Skeletal muscle tissue (tissue), 4 donors: ENCODE measurements around the gene ADH7. TPM values are rescaled to one million over a fixed set of nuclear protein-coding genes. Genes with fewer than 3 reads are reported as not detected.

Experiments
- H3K27ac ChIP-seq: one replicate; pipeline ENCODE4 v1.7.0; 2013; ENCODE audit warnings: mild to moderate bottlenecking, low read depth, low read length, inconsistent platforms
- H3K27me3 ChIP-seq, 3 donors: one replicate each; pipeline ENCODE4 v1.7.0; 2013; ENCODE audit warnings: low read length in 3 of 3; ENCODE audit not compliant: control insufficient read depth in 3 of 3, insufficient read depth in 3 of 3
- H3K36me3 ChIP-seq, 3 donors: one replicate each; pipeline ENCODE4 v1.7.0; 2013; ENCODE audit warnings: low read length in 3 of 3; ENCODE audit not compliant: control insufficient read depth in 3 of 3, insufficient read depth in 3 of 3
- H3K4me1 ChIP-seq, 3 donors: one replicate each; pipeline ENCODE4 v1.7.0; 2013; ENCODE audit warnings: low read length in 3 of 3, mild to moderate bottlenecking in 3 of 3; ENCODE audit not compliant: control insufficient read depth in 3 of 3, insufficient read depth in 3 of 3
- H3K4me3 ChIP-seq, 3 donors: one replicate each; pipeline ENCODE4 v1.7.0; 2013; ENCODE audit warnings: low read length in 3 of 3
- H3K9ac ChIP-seq, 3 donors: one replicate each; pipeline ENCODE4 v1.7.0; 2013; ENCODE audit warnings: low read length in 3 of 3, mild to moderate bottlenecking in 3 of 3, moderate library complexity in 2 of 3, low read depth in 1 of 3
- H3K9me3 ChIP-seq, 3 donors: one replicate each; pipeline ENCODE4 v1.7.0; 2013; ENCODE audit warnings: low read length in 3 of 3; ENCODE audit not compliant: control insufficient read depth in 3 of 3
- total RNA-seq: library from RNA; depleted of rRNA; stranded (reverse); fragments of >200 nt; gene quantifications from one replicate; pipeline ENCODE4 v1.2.3, GENCODE V29; 2014
- donor health status: Osteomylitis.

ADH7 gene
- total RNA-seq, 1 donor from 2014 or later, result not detected

- Histone ChIP-seq H3K36me3 (no peaks in the 10 kb centered on the region), H3K27me3 (no peaks in the 10 kb centered on the region), H3K27ac (no peak overlapping the region), H3K4me3 (no peak overlapping the region), H3K9me3 (no peaks in the 10 kb centered on the region), H3K9ac (no peak overlapping the region), H3K4me1 (peaks cover 0 to 4% (median 4%) of the 10 kb centered on the region in 3 donors)
Observed at GRCh38 chr4:99404595-99405287, 30.4 kb downstream of the ADH7 start.

- peaks cover 0 to 4% (median 4%) of the 10 kb centered on the region in 3 donors for H3K4me1 ChIP-seq
- no peaks in the 10 kb centered on the region for H3K9me3 ChIP-seq
- no peaks in the 10 kb centered on the region for H3K36me3 ChIP-seq
- H3K27me3 ChIP-seq, result no peaks in the 10 kb centered on the region
- no peak overlapping the region for H3K4me3 ChIP-seq
- no peak overlapping the region for H3K9ac ChIP-seq
- peak overlapping the region; percentile 21 for H3K27ac ChIP-seq
Observed at GRCh38 chr4:99403380-99404184, 31.6 kb downstream of the ADH7 start.

GRCh38 chr4:99402765-99403164 lies 32.4 kb downstream of the ADH7 start:
- H3K27ac ChIP-seq, result no peak overlapping the region

DNA sequence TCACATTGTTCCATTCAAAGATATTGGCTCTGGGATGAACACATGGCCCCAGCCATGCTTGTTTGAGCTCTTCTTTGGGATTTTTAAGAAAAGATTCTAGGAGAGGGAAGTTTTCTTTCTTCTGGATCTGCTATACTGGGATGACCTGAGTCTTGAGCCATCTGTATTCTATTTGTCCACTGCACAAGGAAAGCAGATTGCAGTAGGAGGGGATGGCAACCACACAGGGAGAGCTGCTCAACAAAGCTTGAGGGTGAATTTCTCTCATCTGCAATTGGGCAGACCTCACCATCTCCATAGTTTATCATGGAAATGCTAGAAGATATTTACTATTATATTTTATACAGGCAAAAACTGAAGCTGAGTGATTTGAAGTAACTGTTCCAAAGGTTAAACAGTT lies 34.3 kb downstream of the ADH7 start:
- Histone ChIP-seq H3K4me3 (no peak overlapping the region), H3K9ac (no peak overlapping the region), H3K4me1 (peaks cover 0 to 4% (median 4%) of the 10 kb centered on the region in 3 donors), H3K36me3 (no peaks in the 10 kb centered on the region), H3K9me3 (no peaks in the 10 kb centered on the region), H3K27me3 (no peaks in the 10 kb centered on the region), H3K27ac (no peak overlapping the region)

More at GRCh38 chr4:99402765-99403164, 32.4 kb downstream of the ADH7 start:
- H3K36me3 ChIP-seq, result no peaks in the 10 kb centered on the region
- peaks cover 0 to 4% (median 4%) of the 10 kb centered on the region in 3 donors for H3K4me1 ChIP-seq
- no peak overlapping the region for H3K9ac ChIP-seq
- no peaks in the 10 kb centered on the region for H3K9me3 ChIP-seq
- no peak overlapping the region for H3K4me3 ChIP-seq
- H3K27me3 ChIP-seq, result no peaks in the 10 kb centered on the region

DNA sequence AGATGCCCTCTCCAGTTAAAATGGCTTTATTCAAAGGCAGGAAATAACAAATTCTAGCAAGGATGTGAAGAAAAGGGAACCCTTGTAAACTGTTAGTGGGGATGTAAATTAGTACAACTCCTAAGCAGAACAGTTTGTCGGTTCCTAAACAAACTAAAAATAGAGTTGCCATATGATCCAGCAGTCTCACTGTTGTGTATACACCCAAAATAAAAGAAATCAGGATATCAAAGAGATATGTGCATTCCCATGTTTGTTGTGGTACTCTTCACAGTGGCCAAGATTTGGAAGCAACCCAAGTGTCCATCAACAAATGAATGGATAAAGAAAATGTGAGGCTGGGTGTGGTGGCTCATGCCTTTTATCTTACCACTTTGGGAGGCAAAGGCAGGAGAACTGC lies 36.1 kb downstream of the ADH7 start:
- Histone ChIP-seq H3K36me3 (no peaks in the 10 kb centered on the region), H3K27ac (no peak overlapping the region), H3K4me3 (no peak overlapping the region), H3K27me3 (no peaks in the 10 kb centered on the region), H3K4me1 (no peaks in the 10 kb centered on the region), H3K9ac (no peak overlapping the region), H3K9me3 (no peaks in the 10 kb centered on the region)

- Histone ChIP-seq H3K9ac (no peak overlapping the region), H3K27ac (peak overlapping the region; percentile 20), H3K4me3 (no peak overlapping the region), H3K27me3 (no peaks in the 10 kb centered on the region), H3K4me1 (no peaks in the 10 kb centered on the region), H3K9me3 (peaks cover 0 to 3% (median 0%) of the 10 kb centered on the region in 3 donors), H3K36me3 (no peaks in the 10 kb centered on the region)
Observed at GRCh38 chr4:99395595-99396364, 39.4 kb downstream of the ADH7 start.

DNA sequence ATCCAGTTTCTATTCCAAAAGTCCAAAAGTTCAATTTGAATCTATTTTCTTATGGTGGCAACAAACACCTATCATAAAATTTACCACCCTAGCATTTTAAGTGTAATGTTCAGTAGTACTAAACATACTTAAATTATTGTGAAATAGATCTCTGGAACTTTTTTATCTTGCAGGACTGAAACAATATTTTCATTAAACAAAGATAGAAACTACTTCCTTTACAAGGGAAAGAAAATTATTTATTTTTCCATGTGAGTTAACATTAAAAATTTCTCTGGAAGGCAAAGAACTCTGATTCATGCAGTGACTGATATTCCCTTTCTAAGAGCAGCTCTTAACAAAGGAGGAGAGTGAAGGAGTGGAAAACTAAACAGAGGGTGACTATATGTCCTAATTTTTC lies 40.2 kb downstream of the ADH7 start:
- Histone ChIP-seq H3K9me3 (peaks cover 0 to 3% (median 2%) of the 10 kb centered on the region in 3 donors), H3K9ac (no peak overlapping the region), H3K36me3 (no peaks in the 10 kb centered on the region), H3K27me3 (no peaks in the 10 kb centered on the region), H3K4me1 (no peaks in the 10 kb centered on the region), H3K27ac (peak overlapping the region; percentile 20), H3K4me3 (no peak overlapping the region)

GRCh38 chr4:99390055-99390454 lies 45.1 kb downstream of the ADH7 start:
- no peak overlapping the region for H3K4me3 ChIP-seq
- H3K9me3 ChIP-seq, result peaks cover 3 to 10% (median 4%) of the 10 kb centered on the region in 3 donors
- H3K27ac ChIP-seq, result peak overlapping the region; percentile 52
- no peaks in the 10 kb centered on the region for H3K27me3 ChIP-seq
- no peaks in the 10 kb centered on the region for H3K4me1 ChIP-seq
- H3K9ac ChIP-seq, result no peak overlapping the region
- H3K36me3 ChIP-seq, result no peaks in the 10 kb centered on the region

DNA sequence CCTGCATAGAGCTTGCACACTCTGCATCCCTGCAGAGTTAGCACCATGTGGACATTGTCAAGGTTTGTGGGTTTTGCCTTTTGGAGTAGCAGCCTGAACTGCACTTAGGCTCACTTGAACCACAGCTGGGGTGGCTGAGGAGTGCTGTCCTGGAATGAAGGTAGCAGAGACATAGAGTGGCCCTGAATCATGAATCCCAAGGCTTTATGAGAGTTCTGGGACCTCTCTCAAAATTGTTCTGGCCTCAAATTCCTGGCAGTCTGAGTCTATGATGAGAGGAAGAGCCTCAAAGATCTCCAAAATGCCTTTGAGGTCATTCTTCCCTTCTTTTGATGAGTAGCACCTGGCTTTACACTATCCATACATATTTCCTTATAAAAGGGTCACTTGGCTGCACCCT lies 45.5 kb downstream of the ADH7 start:
- Histone ChIP-seq H3K4me1 (no peaks in the 10 kb centered on the region), H3K27me3 (no peaks in the 10 kb centered on the region), H3K9me3 (peaks cover 3 to 10% (median 4%) of the 10 kb centered on the region in 3 donors), H3K36me3 (no peaks in the 10 kb centered on the region), H3K27ac (peak overlapping the region; percentile 52), H3K9ac (no peak overlapping the region), H3K4me3 (no peak overlapping the region)
